Globus pallidus (tissue), 1 donor: ENCODE measurements around the gene GP2.

Experiments
- DNase-seq: peaks from one replicate; pipeline ENCODE4 v3.0.0-alpha.2; 2015; ENCODE audit warnings: low spot score

Gene GP2

GRCh38 chr16:20327444-20328041 is at the start of gene GP2:
Gene GP2 (minus strand): TSS chr16:20327513. CDS start chr16:20326431, 1,082 bp downstream.
- DNase-seq, result no peak

- no peak for DNase-seq
Measured at GRCh38 chr16:20372701-20373100, 45.4 kb upstream of the GP2 start.

GRCh38 chr16:20369452-20370054 is 42.2 kb upstream of the GP2 start:
- DNase-seq, result no peak

- DNase-seq, result no peak
Measured at GRCh38 chr16:20364051-20364450, 36.7 kb upstream of the GP2 start.

GRCh38 chr16:20363191-20363590 is 35.9 kb upstream of the GP2 start:
- no peak for DNase-seq

GRCh38 chr16:20359997-20360396 is 32.7 kb upstream of the GP2 start:
- DNase-seq, result no peak

GRCh38 chr16:20355114-20355782 is 27.9 kb upstream of the GP2 start:
- no peak for DNase-seq

- no peak for DNase-seq
Measured at GRCh38 chr16:20353379-20353778, 26.1 kb upstream of the GP2 start.

- no peak for DNase-seq
Measured at GRCh38 chr16:20352615-20353014, 25.3 kb upstream of the GP2 start, which contains the start of gene UMOD. Gene UMOD (minus strand): TSS chr16:20352715. CDS start chr16:20350737, 1,978 bp downstream.

- no peak for DNase-seq
Measured at GRCh38 chr16:20349615-20350014, 22.3 kb upstream of the GP2 start.

- DNase-seq, result no peak
Measured at GRCh38 chr16:20348365-20349185, 21.3 kb upstream of the GP2 start.

GRCh38 chr16:20347666-20348364 is 20.5 kb upstream of the GP2 start:
- no peak for DNase-seq

GRCh38 chr16:20344611-20345010 is 17.3 kb upstream of the GP2 start:
- no peak for DNase-seq

GRCh38 chr16:20339744-20340143 is 12.4 kb upstream of the GP2 start:
- no peak for DNase-seq

GRCh38 chr16:20336955-20337354 is 9.6 kb upstream of the GP2 start:
- DNase-seq, result no peak

GRCh38 chr16:20334396-20334795 is 7.1 kb upstream of the GP2 start:
- DNase-seq, result no peak

- no peak for DNase-seq
Measured at GRCh38 chr16:20333120-20333519, 5.8 kb upstream of the GP2 start.

- DNase-seq, result no peak
Measured at GRCh38 chr16:20332411-20332810, 5.1 kb upstream of the GP2 start.

GRCh38 chr16:20331635-20332034 is 4.3 kb upstream of the GP2 start:
- DNase-seq, result no peak

GRCh38 chr16:20329392-20330138 is 2.3 kb upstream of the GP2 start:
- no peak for DNase-seq

GRCh38 chr16:20326321-20326720 is 992 bp downstream of the GP2 start:
- no peak for DNase-seq
